H9 (cell line): ENCODE results near the gene SLC29A4. TPM values are rescaled to one million over a fixed set of nuclear protein-coding genes. Genes with fewer than 3 reads are reported as not detected.

Experiments used
- DNase-seq: peaks from one replicate; pipeline ENCODE4 v3.0.0-alpha.2; 2017
- H2AFZ ChIP-seq: one replicate; pipeline ENCODE4 v1.6.1; 2013; ENCODE audit warnings: mild to moderate bottlenecking, low read length, control low read depth, moderate library complexity
- H2AK5ac ChIP-seq: 2 replicates; pipeline ENCODE4 v1.6.1; 2013; ENCODE audit warnings: low read length, control low read depth, mixed read lengths; ENCODE audit not compliant: insufficient read length
- H2BK120ac ChIP-seq: one replicate; pipeline ENCODE4 v1.6.1; 2013; ENCODE audit warnings: low read depth, mild to moderate bottlenecking, low read length, control low read depth, inconsistent platforms; ENCODE audit not compliant: poor library complexity, severe bottlenecking
- H2BK12ac ChIP-seq: 2 replicates; pipeline ENCODE4 v1.6.1; 2013; ENCODE audit warnings: low read length, control low read depth, mixed read lengths, low read depth; ENCODE audit not compliant: insufficient read length
- H2BK15ac ChIP-seq: 2 replicates; pipeline ENCODE4 v1.6.1; 2013; ENCODE audit warnings: low read depth, low read length, control low read depth
- H2BK20ac ChIP-seq: one replicate; pipeline ENCODE4 v1.6.1; 2013; ENCODE audit warnings: low read depth, mild to moderate bottlenecking, low read length, control low read depth, inconsistent platforms; ENCODE audit not compliant: poor library complexity, severe bottlenecking
- H2BK5ac ChIP-seq: 2 replicates; pipeline ENCODE4 v1.6.1; 2013; ENCODE audit warnings: low read length, control low read depth, mixed read lengths; ENCODE audit not compliant: insufficient read length
- H3K14ac ChIP-seq: 2 replicates; pipeline ENCODE4 v1.6.1; 2013; ENCODE audit warnings: low read length, control low read depth; ENCODE audit not compliant: insufficient read depth
- H3K18ac ChIP-seq: 2 replicates; pipeline ENCODE4 v1.6.1; 2013; ENCODE audit warnings: low read depth, mild to moderate bottlenecking, mixed read lengths, low read length, control low read depth; ENCODE audit not compliant: insufficient read length
- H3K23ac ChIP-seq: 2 replicates; pipeline ENCODE4 v1.6.1; 2013; ENCODE audit warnings: low read length, control low read depth, mixed read lengths, low read depth; ENCODE audit not compliant: insufficient read length
- H3K23me2 ChIP-seq: 2 replicates; pipeline ENCODE4 v1.6.1; 2013; ENCODE audit warnings: low read depth, mild to moderate bottlenecking, mixed read lengths, low read length, control low read depth; ENCODE audit not compliant: insufficient read length, poor library complexity, severe bottlenecking
- H3K27ac ChIP-seq: 2 replicates; pipeline ENCODE4 v1.5.1; 2013; ENCODE audit warnings: low read length, control low read depth, mixed read lengths, low read depth; ENCODE audit not compliant: insufficient read length
- H3K27me3 ChIP-seq: 2 replicates; pipeline ENCODE4 v1.6.1; 2013; ENCODE audit warnings: low read length, control low read depth, inconsistent platforms; ENCODE audit not compliant: insufficient read depth
- H3K4ac ChIP-seq: 2 replicates; pipeline ENCODE4 v1.6.1; 2013; ENCODE audit warnings: low read depth, mild to moderate bottlenecking, control low read depth, inconsistent platforms, low read length, moderate library complexity
- H3K4me1 ChIP-seq: 2 replicates; pipeline ENCODE4 v1.6.1; 2013; ENCODE audit warnings: low read length, control low read depth, inconsistent platforms; ENCODE audit not compliant: insufficient read depth
- H3K4me2 ChIP-seq: 2 replicates; pipeline ENCODE4 v1.6.1; 2013; ENCODE audit warnings: low read length, control low read depth, mixed read lengths; ENCODE audit not compliant: insufficient read length, insufficient read depth
- H3K56ac ChIP-seq: 2 replicates; pipeline ENCODE4 v1.6.1; 2013; ENCODE audit warnings: low read depth, mild to moderate bottlenecking, mixed read lengths, low read length, control low read depth; ENCODE audit not compliant: insufficient read length
- H3K79me1 ChIP-seq: 2 replicates; pipeline ENCODE4 v1.6.1; 2013; ENCODE audit warnings: low read depth, mild to moderate bottlenecking, moderate library complexity, low read length, control low read depth, inconsistent platforms; ENCODE audit not compliant: insufficient read depth, poor library complexity, severe bottlenecking
- H3K79me2 ChIP-seq: 2 replicates; pipeline ENCODE4 v1.6.1; 2013; ENCODE audit warnings: low read length, control low read depth, inconsistent platforms; ENCODE audit not compliant: insufficient read depth
- H3K9ac ChIP-seq: 2 replicates; pipeline ENCODE4 v1.6.1; 2013; ENCODE audit warnings: low read length, control low read depth, mixed read lengths; ENCODE audit not compliant: insufficient read length; ENCODE audit errors: extremely low read depth
- H3K9me3 ChIP-seq: one replicate; pipeline ENCODE4 v1.6.1; 2013; ENCODE audit warnings: low read depth, low read length, inconsistent platforms; ENCODE audit not compliant: control insufficient read depth
- H3T11ph ChIP-seq: one replicate; pipeline ENCODE4 v1.6.1; 2013; ENCODE audit warnings: mild to moderate bottlenecking, low read length, control low read depth, inconsistent platforms
- H4K20me1 ChIP-seq: one replicate; pipeline ENCODE4 v1.6.1; 2013; ENCODE audit not compliant: control insufficient read depth, insufficient read length, insufficient read depth
- H4K5ac ChIP-seq: 2 replicates; pipeline ENCODE4 v1.6.1; 2013; ENCODE audit warnings: low read depth, mild to moderate bottlenecking, mixed read lengths, low read length, control low read depth; ENCODE audit not compliant: insufficient read length
- H4K8ac ChIP-seq: replicated peaks from 2 replicates; pipeline ENCODE4 v1.6.1; 2013; ENCODE audit warnings: low read length, control low read depth, mixed read lengths, low read depth; ENCODE audit not compliant: insufficient read length
- H4K91ac ChIP-seq: 2 replicates; pipeline ENCODE4 v1.6.1; 2013; ENCODE audit warnings: low read depth, mild to moderate bottlenecking, moderate library complexity, mixed read lengths, low read length, control low read depth; ENCODE audit not compliant: insufficient read length
- H3K27ac Mint-ChIP-seq, 3 experiments: 2 replicates in 2 of 3; 3 replicates in 1 of 3; pipeline ENCODE4 v1.8.0; 2020 to 2021; ENCODE audit warnings: mixed read lengths in 3 of 3, mild to moderate bottlenecking in 1 of 3, moderate library complexity in 1 of 3
- H3K27me3 Mint-ChIP-seq: 2 replicates; pipeline ENCODE4 v1.8.0; 2021; ENCODE audit warnings: low read depth, mild to moderate bottlenecking, moderate library complexity, mixed read lengths
- H3K36me3 Mint-ChIP-seq, 3 experiments: 2 replicates in 2 of 3; 3 replicates in 1 of 3; pipeline ENCODE4 v1.8.0; 2020 to 2021; ENCODE audit warnings: low read depth in 3 of 3, mixed read lengths in 3 of 3; ENCODE audit not compliant: insufficient read depth in 1 of 3
- H3K4me1 Mint-ChIP-seq, 2 experiments: 2 replicates each; pipeline ENCODE4 v1.8.0; 2020; ENCODE audit warnings: mixed read lengths in 2 of 2
- H3K4me3 Mint-ChIP-seq, 2 experiments: 2 replicates in 1 of 2; 3 replicates in 1 of 2; pipeline ENCODE4 v1.8.0; 2020 to 2021; ENCODE audit warnings: mild to moderate bottlenecking in 2 of 2, mixed read lengths in 2 of 2, moderate library complexity in 1 of 2
- H3K9me3 Mint-ChIP-seq, 2 experiments: 2 replicates in 1 of 2; 3 replicates in 1 of 2; pipeline ENCODE4 v1.8.0; 2020; ENCODE audit warnings: mild to moderate bottlenecking in 2 of 2, mixed read lengths in 2 of 2, moderate library complexity in 1 of 2
- WGBS: extraction: QIAGEN DNeasy Blood & Tissue Kit; methylation state at CpG from one replicate; pipeline ENCODE4 v1.1.7; 2013; ENCODE audit warnings: missing lambda C conversion rate, low lambda C conversion rate, mixed read lengths; ENCODE audit not compliant: insufficient read length; ENCODE audit errors: extremely low coverage; 5-methylcytosine and 5-hydroxymethylcytosine counted together
- total RNA-seq: library from RNA; stranded (reverse); gene quantifications from 2 replicates; pipeline ENCODE4 v1.2.1, GENCODE V29; 2021
- TF ChIP-seq, protein P1 (sequence below): fragments of 200-600 bp; sonication (generic); conservative IDR thresholded peaks from 3 replicates; pipeline ENCODE4 v1.8.0; 2021; ENCODE audit warnings: antibody characterized with exemption, mild to moderate bottlenecking

SLC29A4 gene
- total RNA-seq, 1 experiment from 2014 or later, result 12.4 TPM

DNA sequence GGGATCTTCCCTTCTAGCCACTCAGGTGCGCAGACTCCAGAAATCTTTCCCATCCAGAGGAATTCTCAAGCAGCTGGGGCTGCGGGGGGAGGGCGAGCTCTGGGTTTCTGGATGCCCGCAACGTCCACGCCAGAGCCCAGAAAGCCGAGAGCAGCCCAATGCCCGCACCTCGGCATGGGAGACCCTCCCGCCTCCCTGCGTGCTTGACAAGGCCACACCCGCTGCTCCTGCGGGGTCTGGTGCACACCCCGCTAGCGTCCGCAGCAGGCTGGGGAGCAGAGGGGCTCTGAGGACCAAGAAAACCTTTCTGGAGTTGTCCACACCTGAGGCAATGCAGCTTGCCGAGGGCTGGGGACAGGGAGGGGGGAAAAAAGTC is 66.2 kb downstream of the SLC29A4 start:
- no peaks in the 10 kb centered on the region for H4K20me1 ChIP-seq
- peak overlapping the region; percentile 70 for H3K4me2 ChIP-seq
- no peak overlapping the region for H3T11ph ChIP-seq
- H3K56ac ChIP-seq, result no peak overlapping the region
- TF ChIP-seq, protein P1, sequence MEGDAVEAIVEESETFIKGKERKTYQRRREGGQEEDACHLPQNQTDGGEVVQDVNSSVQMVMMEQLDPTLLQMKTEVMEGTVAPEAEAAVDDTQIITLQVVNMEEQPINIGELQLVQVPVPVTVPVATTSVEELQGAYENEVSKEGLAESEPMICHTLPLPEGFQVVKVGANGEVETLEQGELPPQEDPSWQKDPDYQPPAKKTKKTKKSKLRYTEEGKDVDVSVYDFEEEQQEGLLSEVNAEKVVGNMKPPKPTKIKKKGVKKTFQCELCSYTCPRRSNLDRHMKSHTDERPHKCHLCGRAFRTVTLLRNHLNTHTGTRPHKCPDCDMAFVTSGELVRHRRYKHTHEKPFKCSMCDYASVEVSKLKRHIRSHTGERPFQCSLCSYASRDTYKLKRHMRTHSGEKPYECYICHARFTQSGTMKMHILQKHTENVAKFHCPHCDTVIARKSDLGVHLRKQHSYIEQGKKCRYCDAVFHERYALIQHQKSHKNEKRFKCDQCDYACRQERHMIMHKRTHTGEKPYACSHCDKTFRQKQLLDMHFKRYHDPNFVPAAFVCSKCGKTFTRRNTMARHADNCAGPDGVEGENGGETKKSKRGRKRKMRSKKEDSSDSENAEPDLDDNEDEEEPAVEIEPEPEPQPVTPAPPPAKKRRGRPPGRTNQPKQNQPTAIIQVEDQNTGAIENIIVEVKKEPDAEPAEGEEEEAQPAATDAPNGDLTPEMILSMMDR, result no peak
- no peak overlapping the region for H3K27ac Mint-ChIP-seq
- H2BK15ac ChIP-seq, result no peak overlapping the region
- H3K79me1 ChIP-seq, result no peaks in the 10 kb centered on the region
- H3K23me2 ChIP-seq, result no peaks in the 10 kb centered on the region
- no peaks in the 10 kb centered on the region for H3K4me1 ChIP-seq
- no peak overlapping the region for H3K27ac ChIP-seq
- H3K4me3 Mint-ChIP-seq, result peak overlapping the region in 1 of 2 experiments; percentile 79; a peak in 2 of 5 replicates
- H2BK120ac ChIP-seq, result no peak overlapping the region
- H2BK20ac ChIP-seq, result no peak overlapping the region
- no peak overlapping the region for H3K9ac ChIP-seq
- no CpG with 5 or more reads among the region's 17 CpGs for WGBS
- H4K91ac ChIP-seq, result no peak overlapping the region
- H4K5ac ChIP-seq, result no peak overlapping the region
- no peak overlapping the region for H3K23ac ChIP-seq
- peaks cover 23% of the 10 kb centered on the region; the same call in 1 of the 2 replicates for H3K27me3 ChIP-seq
- H4K8ac ChIP-seq, result no peak overlapping the region
- H3K9me3 Mint-ChIP-seq, result peaks cover 4 to 18% of the 10 kb centered on the region in 2 experiments
- peaks cover 22 to 37% of the 10 kb centered on the region in 2 experiments for H3K4me1 Mint-ChIP-seq
- H2BK12ac ChIP-seq, result no peak overlapping the region
- no peak overlapping the region for H3K14ac ChIP-seq
- H3K27me3 Mint-ChIP-seq, result peaks cover 43% of the 10 kb centered on the region
- H2BK5ac ChIP-seq, result no peak overlapping the region
- no peaks in the 10 kb centered on the region for H3K79me2 ChIP-seq
- no peaks in the 10 kb centered on the region for H3K9me3 ChIP-seq
- H3K36me3 Mint-ChIP-seq, result peaks cover 5 to 15% (median 8%) of the 10 kb centered on the region in 3 experiments; a peak in 6 of 7 replicates
- no peak overlapping the region for H3K18ac ChIP-seq
- DNase-seq, result no peak
- no peak overlapping the region for H3K4ac ChIP-seq
- no peak overlapping the region for H2AFZ ChIP-seq
- H2AK5ac ChIP-seq, result no peak overlapping the region
